Keratinocyte (primary cell): ENCODE data around the gene PTMA. TPM values are rescaled to one million over a fixed set of nuclear protein-coding genes. Genes with fewer than 3 reads are reported as not detected.

Source experiments
- DNase-seq: peaks from one replicate; pipeline ENCODE4 v3.0.0-alpha.2; 2011; ENCODE audit warnings: low read depth, missing footprints, low spot score
- FAIRE-seq: peaks from 2 replicates; lab custom pipeline; 2011; peaks lifted over from hg19 to GRCh38; lab: Jason Lieb, UNC
- H2AFZ ChIP-seq: 2 replicates; pipeline ENCODE4 v1.6.0; 2012; ENCODE audit warnings: low read length, control low read depth, inconsistent platforms; ENCODE audit not compliant: control insufficient read depth
- H3K27ac ChIP-seq: 2 replicates; pipeline ENCODE4 v1.5.1; 2011; ENCODE audit warnings: low read length; ENCODE audit not compliant: control insufficient read depth, insufficient read depth
- H3K27me3 ChIP-seq: 3 replicates; pipeline ENCODE4 v1.6.0; 2011; ENCODE audit warnings: low read length; ENCODE audit not compliant: control insufficient read depth, insufficient read depth; ENCODE audit errors: extremely low read depth
- H3K36me3 ChIP-seq, 2 experiments: 2 replicates in 1 of 2; 3 replicates in 1 of 2; pipeline ENCODE4 v1.5.1; 2011; ENCODE audit warnings: low read length in 2 of 2, mild to moderate bottlenecking in 1 of 2; ENCODE audit not compliant: control insufficient read depth in 2 of 2, insufficient read depth in 2 of 2; ENCODE audit errors: extremely low read depth in 1 of 2
- H3K4me1 ChIP-seq: 3 replicates; pipeline ENCODE4 v1.5.1; 2011; ENCODE audit warnings: low read length; ENCODE audit not compliant: control insufficient read depth, insufficient read depth; ENCODE audit errors: extremely low read depth
- H3K4me2 ChIP-seq: 3 replicates; pipeline ENCODE4 v1.6.0; 2011; ENCODE audit warnings: low read depth, low read length; ENCODE audit not compliant: control insufficient read depth, insufficient read depth; ENCODE audit errors: extremely low read depth
- H3K4me3 ChIP-seq, 3 experiments: fragments of 200-600 bp in 1 of 3; sonication (generic) in 1 of 3; 2 replicates in 2 of 3; 3 replicates in 1 of 3; pipeline ENCODE4 v1.5.1; 2011 to 2016; ENCODE audit warnings: low read length in 3 of 3, mild to moderate bottlenecking in 3 of 3, control low read depth in 2 of 3, inconsistent platforms in 1 of 3, low read depth in 1 of 3, mixed read lengths in 1 of 3, mixed run types in 1 of 3, moderate library complexity in 1 of 3; ENCODE audit not compliant: control insufficient read depth in 2 of 3, insufficient read depth in 2 of 3; ENCODE audit errors: extremely low read depth in 1 of 3
- H3K79me2 ChIP-seq: 2 replicates; pipeline ENCODE4 v1.6.0; 2012; ENCODE audit warnings: low read length; ENCODE audit not compliant: control insufficient read depth, insufficient read depth
- H3K9ac ChIP-seq: 3 replicates; pipeline ENCODE4 v1.6.0; 2011; ENCODE audit warnings: low read length; ENCODE audit not compliant: control insufficient read depth, insufficient read depth; ENCODE audit errors: extremely low read depth
- H3K9me1 ChIP-seq: 3 replicates; pipeline ENCODE4 v1.6.0; 2011; ENCODE audit warnings: low read length; ENCODE audit not compliant: control insufficient read depth, insufficient read depth; ENCODE audit errors: extremely low read depth
- H3K9me3 ChIP-seq: 2 replicates; pipeline ENCODE4 v1.5.1; 2012; ENCODE audit warnings: low read depth, low read length; ENCODE audit not compliant: control insufficient read depth
- H4K20me1 ChIP-seq: 3 replicates; pipeline ENCODE4 v1.6.0; 2011; ENCODE audit warnings: low read length; ENCODE audit not compliant: control insufficient read depth, insufficient read depth; ENCODE audit errors: extremely low read depth
- CTCF ChIP-seq, 3 experiments: IDR thresholded peaks in 1 of 3; conservative IDR thresholded peaks in 1 of 3; optimal IDR thresholded peaks in 1 of 3; 2 replicates in 2 of 3; 3 replicates in 1 of 3; pipeline versions ENCODE3 to v1.5.1; 2011; ENCODE audit warnings: low read length in 3 of 3, mild to moderate bottlenecking in 3 of 3, moderate library complexity in 2 of 3, control low read depth in 1 of 3, inconsistent platforms in 1 of 3; ENCODE audit not compliant: insufficient read depth in 2 of 3; ENCODE audit errors: extremely low read depth in 1 of 3
- EZH2 ChIP-seq: IDR thresholded peaks from one replicate; pipeline ENCODE4 v1.6.1; 2012; ENCODE audit warnings: inconsistent platforms, mild to moderate bottlenecking, low read length, moderate library complexity
- dilution Hi-C: fragments of 300-500 bp; cut with MboI; formaldehyde crosslinking; loops from one replicate; pipeline ENCODE4 v1.7.0; 2020; ENCODE audit warnings: low sequenced_read_pairs; ENCODE audit not compliant: extremely low pct_ligation_motif_present
- polyA plus RNA-seq, 5 experiments: library from polyadenylated mRNA; depleted of rRNA in 3 of 5; stranded (reverse) in 3 of 5; stranded (forward) in 1 of 5; unstranded in 1 of 5; fragments of >200 nt; gene quantifications; 1 replicate in 1 of 5; 2 replicates in 3 of 5; 3 replicates in 1 of 5; pipeline versions ENCODE4 v1.2.1 to v1.2.3, GENCODE V29; 2011 to 2012; ENCODE audit warnings: missing spikeins in 2 of 5, low read depth in 1 of 5, low replicate concordance in 1 of 5

The PTMA gene
- polyA plus RNA-seq, 1 donor (not counting 4 experiments of a cell fraction or from before 2014, with no cell fraction given): 598 TPM

- no peaks in the 10 kb centered on the region for H3K9me1 ChIP-seq
- no peak for DNase-seq
- no peaks in the 10 kb centered on the region for H3K36me3 ChIP-seq
- peak overlapping the region; percentile 90 for H2AFZ ChIP-seq
- H3K9ac ChIP-seq: peak overlapping the region; percentile 58
- peaks cover 12% of the 10 kb centered on the region for H3K4me1 ChIP-seq
- H3K27me3 ChIP-seq: no peaks in the 10 kb centered on the region
- FAIRE-seq: peak; percentile 20
- TF ChIP-seq EZH2: no peak
- TF ChIP-seq CTCF (optimal IDR thresholded peaks at IDR 0.05 in 1 of 3, IDR thresholded peaks at IDR 0.05 in 1 of 3, conservative IDR thresholded peaks at IDR 0.05 in 1 of 3; ENCODE audit: extremely low read depth in 1 of 3, insufficient read depth in 2 of 3, low read length in 3 of 3): no peak
- no peaks in the 10 kb centered on the region for H3K9me3 ChIP-seq
- H3K4me3 ChIP-seq: peak overlapping the region; percentile 13 to 34 (median 18)
- H3K4me2 ChIP-seq: peak overlapping the region; percentile 64
- peak overlapping the region; percentile 58 for H3K27ac ChIP-seq
- dilution Hi-C loops: no loop called here
- no peaks in the 10 kb centered on the region for H3K79me2 ChIP-seq
- H4K20me1 ChIP-seq: no peaks in the 10 kb centered on the region
Measured at GRCh38 chr2:231680285-231680991, 27.9 kb upstream of the PTMA start.

GRCh38 chr2:231680992-231681852, 27.1 kb upstream of the PTMA start:
- dilution Hi-C loops: no loop called here
- H3K9me1 ChIP-seq: no peaks in the 10 kb centered on the region
- no peaks in the 10 kb centered on the region for H3K36me3 ChIP-seq
- H3K27ac ChIP-seq: peak overlapping the region; percentile 58
- no peaks in the 10 kb centered on the region for H3K27me3 ChIP-seq
- TF ChIP-seq EZH2 (no peak), CTCF (optimal IDR thresholded peaks at IDR 0.05 in 1 of 3, IDR thresholded peaks at IDR 0.05 in 1 of 3, conservative IDR thresholded peaks at IDR 0.05 in 1 of 3; ENCODE audit: extremely low read depth in 1 of 3, insufficient read depth in 2 of 3, low read length in 3 of 3) (no peak)
- peak overlapping the region; percentile 64 for H3K4me2 ChIP-seq
- H3K9me3 ChIP-seq: no peaks in the 10 kb centered on the region
- H4K20me1 ChIP-seq: no peaks in the 10 kb centered on the region
- H3K79me2 ChIP-seq: no peaks in the 10 kb centered on the region
- DNase-seq: no peak
- H3K4me3 ChIP-seq: peak overlapping the region in 1 of 3 experiments; percentile 13
- peaks cover 12% of the 10 kb centered on the region for H3K4me1 ChIP-seq
- H3K9ac ChIP-seq: peak overlapping the region; percentile 54
- no peak for FAIRE-seq
- peak overlapping the region; percentile 12 for H2AFZ ChIP-seq
